ENCODE results near the gene PROX2.

PROX2 gene

GRCh38 chr14:74912111-74912510, 36.2 kb upstream of the PROX2 start:
- Histone ChIP-seq H3K9ac (ENCODE audit: low read depth, low read length) (no peak overlapping the region), H4K20me1 (ENCODE audit: insufficient read depth, low read length) (no peaks in the 10 kb centered on the region), H3K27ac (ENCODE audit: low read length) (no peak overlapping the region), H3K4me2 (ENCODE audit: insufficient read depth, low read length) (no peak overlapping the region), H3K36me3 (ENCODE audit: insufficient read depth, low read length) (no peaks in the 10 kb centered on the region), H3K27me3 (ENCODE audit: insufficient read depth, low read length, poor library complexity) (peaks cover 3% of the 10 kb centered on the region), H3K4me3 (ENCODE audit: low read depth in 1 of 2, low read length in 2 of 2) (no peak overlapping the region), H3K4me1 (ENCODE audit: insufficient read depth, low read length) (no peaks in the 10 kb centered on the region), H3K9me3 (ENCODE audit: insufficient read depth, low read length, severe bottlenecking) (no peaks in the 10 kb centered on the region), H2AFZ (ENCODE audit: low read depth, low read length) (no peak overlapping the region), H3K79me2 (ENCODE audit: insufficient read depth, low read length) (no peaks in the 10 kb centered on the region)
- DNase-seq (no peak), ATAC-seq (ENCODE audit: insufficient read depth, low read depth) (no peak)
- TF ChIP-seq CTCF (IDR thresholded peaks at IDR 0.05; ENCODE audit: borderline replicate concordance, extremely low read depth, low read length, poor library complexity, severe bottlenecking) (no peak), EZH2 (IDR thresholded peaks at IDR 0.05; ENCODE audit: borderline replicate concordance, low read depth, low read length, severe bottlenecking) (no peak)

GRCh38 chr14:74911704-74912103, 35.8 kb upstream of the PROX2 start:
- DNase-seq = no peak

GRCh38 chr14:74911221-74911620, 35.3 kb upstream of the PROX2 start:
- Histone ChIP-seq H3K79me2 (ENCODE audit: insufficient read depth, low read length) (no peaks in the 10 kb centered on the region), H3K4me1 (ENCODE audit: insufficient read depth, low read length) (no peaks in the 10 kb centered on the region), H4K20me1 (ENCODE audit: insufficient read depth, low read length) (no peaks in the 10 kb centered on the region), H3K4me2 (ENCODE audit: insufficient read depth, low read length) (no peak overlapping the region), H2AFZ (ENCODE audit: low read depth, low read length) (no peak overlapping the region), H3K4me3 (ENCODE audit: low read depth in 1 of 2, low read length in 2 of 2) (no peak overlapping the region), H3K27me3 (ENCODE audit: insufficient read depth, low read length, poor library complexity) (peaks cover 3% of the 10 kb centered on the region), H3K36me3 (ENCODE audit: insufficient read depth, low read length) (peaks cover 7% of the 10 kb centered on the region; the same call in 1 of the 2 replicates), H3K9ac (ENCODE audit: low read depth, low read length) (no peak overlapping the region), H3K9me3 (ENCODE audit: insufficient read depth, low read length, severe bottlenecking) (no peaks in the 10 kb centered on the region), H3K27ac (ENCODE audit: low read length) (no peak overlapping the region)
- TF ChIP-seq EZH2 (IDR thresholded peaks at IDR 0.05; ENCODE audit: borderline replicate concordance, low read depth, low read length, severe bottlenecking) (no peak), CTCF (IDR thresholded peaks at IDR 0.05; ENCODE audit: borderline replicate concordance, extremely low read depth, low read length, poor library complexity, severe bottlenecking) (no peak)
- no peak for ATAC-seq (ENCODE audit: insufficient read depth, low read depth)
- no peak for DNase-seq

More at GRCh38 chr14:74911704-74912103, 35.8 kb upstream of the PROX2 start:
- peaks cover 3% of the 10 kb centered on the region for H3K27me3 ChIP-seq (ENCODE audit: insufficient read depth, low read length, poor library complexity)
- no peak for TF ChIP-seq EZH2 (IDR thresholded peaks at IDR 0.05; ENCODE audit: borderline replicate concordance, low read depth, low read length, severe bottlenecking)
- no peak for TF ChIP-seq CTCF (IDR thresholded peaks at IDR 0.05; ENCODE audit: borderline replicate concordance, extremely low read depth, low read length, poor library complexity, severe bottlenecking)
- no peak overlapping the region for H2AFZ ChIP-seq (ENCODE audit: low read depth, low read length)
- H3K4me2 ChIP-seq (ENCODE audit: insufficient read depth, low read length) = no peak overlapping the region
- no peak overlapping the region for H3K27ac ChIP-seq (ENCODE audit: low read length)
- no peaks in the 10 kb centered on the region for H3K79me2 ChIP-seq (ENCODE audit: insufficient read depth, low read length)
- no peaks in the 10 kb centered on the region for H3K9me3 ChIP-seq (ENCODE audit: insufficient read depth, low read length, severe bottlenecking)
- peaks cover 2% of the 10 kb centered on the region; the same call in 1 of the 2 replicates for H3K36me3 ChIP-seq (ENCODE audit: insufficient read depth, low read length)
- ATAC-seq (ENCODE audit: insufficient read depth, low read depth) = no peak
- no peak overlapping the region for H3K9ac ChIP-seq (ENCODE audit: low read depth, low read length)
- no peaks in the 10 kb centered on the region for H3K4me1 ChIP-seq (ENCODE audit: insufficient read depth, low read length)
- no peak overlapping the region for H3K4me3 ChIP-seq (ENCODE audit: low read depth in 1 of 2, low read length in 2 of 2)
- no peaks in the 10 kb centered on the region for H4K20me1 ChIP-seq (ENCODE audit: insufficient read depth, low read length)

GRCh38 chr14:74910556-74910955, 34.6 kb upstream of the PROX2 start:
- Histone ChIP-seq H3K4me1 (ENCODE audit: insufficient read depth, low read length) (no peaks in the 10 kb centered on the region), H3K27ac (ENCODE audit: low read length) (no peak overlapping the region), H3K4me2 (ENCODE audit: insufficient read depth, low read length) (no peak overlapping the region), H3K4me3 (ENCODE audit: low read depth in 1 of 2, low read length in 2 of 2) (no peak overlapping the region), H3K27me3 (ENCODE audit: insufficient read depth, low read length, poor library complexity) (peaks cover 3% of the 10 kb centered on the region), H4K20me1 (ENCODE audit: insufficient read depth, low read length) (peaks cover 4% of the 10 kb centered on the region; the same call in 1 of the 2 replicates), H3K79me2 (ENCODE audit: insufficient read depth, low read length) (no peaks in the 10 kb centered on the region), H2AFZ (ENCODE audit: low read depth, low read length) (no peak overlapping the region), H3K9ac (ENCODE audit: low read depth, low read length) (no peak overlapping the region), H3K9me3 (ENCODE audit: insufficient read depth, low read length, severe bottlenecking) (no peaks in the 10 kb centered on the region), H3K36me3 (ENCODE audit: insufficient read depth, low read length) (peaks cover 12% of the 10 kb centered on the region)
- no peak for ATAC-seq (ENCODE audit: insufficient read depth, low read depth)
- TF ChIP-seq CTCF (IDR thresholded peaks at IDR 0.05; ENCODE audit: borderline replicate concordance, extremely low read depth, low read length, poor library complexity, severe bottlenecking) (no peak), EZH2 (IDR thresholded peaks at IDR 0.05; ENCODE audit: borderline replicate concordance, low read depth, low read length, severe bottlenecking) (no peak)
- no peak for DNase-seq
